Astrocyte of the spinal cord (primary cell): ENCODE data around the gene DNER.

ENCODE experiments used
- DNase-seq: peaks from one replicate; pipeline ENCODE4 v3.0.0; 2011; ENCODE audit warnings: low read depth, low spot score
- H3K4me3 ChIP-seq: 2 replicates; pipeline ENCODE4 v1.5.1; 2011; ENCODE audit warnings: low read depth, mild to moderate bottlenecking, low read length, moderate library complexity
- in situ Hi-C: cut with HindIII; loops from 2 replicates; pipeline ENCODE4 v1.10.0; 2017; ENCODE audit warnings: low sequenced_read_pairs
- TF ChIP-seq, protein P1 (sequence below): IDR thresholded peaks from 2 replicates; pipeline ENCODE4 v1.5.1; 2012; ENCODE audit warnings: low read depth, mild to moderate bottlenecking, low read length, inconsistent platforms

DNER gene

DNA sequence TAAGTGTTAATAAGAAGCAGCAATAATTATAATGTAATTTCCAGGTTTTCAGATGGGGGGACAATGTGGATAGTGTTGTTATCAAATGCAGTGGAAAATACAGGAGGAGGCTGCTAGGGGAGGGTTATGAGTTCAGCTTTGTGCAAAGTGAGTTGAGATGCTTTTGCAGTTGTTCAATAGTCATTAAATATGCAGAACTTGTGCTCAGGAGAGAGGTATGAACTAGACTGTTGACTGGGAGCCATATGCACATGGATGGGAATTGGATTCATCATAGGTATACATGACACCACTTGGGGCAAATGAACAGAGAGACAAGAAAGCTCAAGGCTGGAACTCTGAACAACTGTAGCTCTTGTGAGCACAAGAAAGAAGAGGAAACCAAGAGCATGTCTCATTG lies 261.1 kb downstream of the DNER start:
- H3K4me3 ChIP-seq: no peak overlapping the region
- TF ChIP-seq, protein P1, sequence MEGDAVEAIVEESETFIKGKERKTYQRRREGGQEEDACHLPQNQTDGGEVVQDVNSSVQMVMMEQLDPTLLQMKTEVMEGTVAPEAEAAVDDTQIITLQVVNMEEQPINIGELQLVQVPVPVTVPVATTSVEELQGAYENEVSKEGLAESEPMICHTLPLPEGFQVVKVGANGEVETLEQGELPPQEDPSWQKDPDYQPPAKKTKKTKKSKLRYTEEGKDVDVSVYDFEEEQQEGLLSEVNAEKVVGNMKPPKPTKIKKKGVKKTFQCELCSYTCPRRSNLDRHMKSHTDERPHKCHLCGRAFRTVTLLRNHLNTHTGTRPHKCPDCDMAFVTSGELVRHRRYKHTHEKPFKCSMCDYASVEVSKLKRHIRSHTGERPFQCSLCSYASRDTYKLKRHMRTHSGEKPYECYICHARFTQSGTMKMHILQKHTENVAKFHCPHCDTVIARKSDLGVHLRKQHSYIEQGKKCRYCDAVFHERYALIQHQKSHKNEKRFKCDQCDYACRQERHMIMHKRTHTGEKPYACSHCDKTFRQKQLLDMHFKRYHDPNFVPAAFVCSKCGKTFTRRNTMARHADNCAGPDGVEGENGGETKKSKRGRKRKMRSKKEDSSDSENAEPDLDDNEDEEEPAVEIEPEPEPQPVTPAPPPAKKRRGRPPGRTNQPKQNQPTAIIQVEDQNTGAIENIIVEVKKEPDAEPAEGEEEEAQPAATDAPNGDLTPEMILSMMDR: no peak
- in situ Hi-C loops: no loop called here
- DNase-seq: no peak

DNA sequence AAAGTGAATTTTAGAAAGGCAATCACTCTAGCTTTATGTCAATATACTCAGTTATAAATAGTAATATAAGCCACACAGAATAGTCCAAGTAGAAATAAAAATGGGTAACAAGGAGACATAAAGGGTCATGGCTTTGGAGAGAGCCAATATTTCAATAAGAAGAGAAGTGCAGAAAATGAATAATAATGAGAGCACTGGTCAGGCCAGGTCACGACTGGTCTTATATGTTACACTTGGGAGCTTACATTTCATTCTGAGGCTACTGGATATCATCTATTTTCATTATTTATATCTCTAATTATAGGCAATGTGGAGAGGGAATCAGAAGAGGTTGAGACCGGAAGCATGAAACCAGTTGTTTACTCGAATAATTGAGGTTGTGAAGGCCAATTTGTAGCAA lies 262.5 kb downstream of the DNER start:
- no peak overlapping the region for H3K4me3 ChIP-seq
- in situ Hi-C loops: no loop called here
- DNase-seq: no peak
- TF ChIP-seq, protein P1: no peak

DNA sequence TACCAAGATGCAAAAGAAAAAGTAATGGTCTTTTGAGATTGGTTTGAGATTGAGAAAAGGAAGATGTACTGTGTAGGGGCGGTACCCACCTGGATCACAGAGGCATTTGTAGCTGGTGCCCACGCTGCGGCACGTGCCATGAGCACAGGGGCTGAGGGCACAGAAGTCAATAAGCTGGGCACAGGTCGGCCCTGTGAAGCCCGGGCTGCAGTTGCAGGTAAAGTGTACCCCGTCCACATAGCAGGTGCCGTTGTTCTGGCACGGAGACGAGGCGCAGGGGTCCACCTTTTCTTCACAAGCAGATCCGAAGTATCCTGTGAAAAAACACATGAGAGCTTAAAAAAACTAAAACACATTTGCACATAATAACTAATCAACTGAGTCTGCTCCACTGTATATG lies 267.1 kb downstream of the DNER start:
- in situ Hi-C loops: no loop called here
- DNase-seq: no peak
- TF ChIP-seq, protein P1: no peak
- no peak overlapping the region for H3K4me3 ChIP-seq

DNA sequence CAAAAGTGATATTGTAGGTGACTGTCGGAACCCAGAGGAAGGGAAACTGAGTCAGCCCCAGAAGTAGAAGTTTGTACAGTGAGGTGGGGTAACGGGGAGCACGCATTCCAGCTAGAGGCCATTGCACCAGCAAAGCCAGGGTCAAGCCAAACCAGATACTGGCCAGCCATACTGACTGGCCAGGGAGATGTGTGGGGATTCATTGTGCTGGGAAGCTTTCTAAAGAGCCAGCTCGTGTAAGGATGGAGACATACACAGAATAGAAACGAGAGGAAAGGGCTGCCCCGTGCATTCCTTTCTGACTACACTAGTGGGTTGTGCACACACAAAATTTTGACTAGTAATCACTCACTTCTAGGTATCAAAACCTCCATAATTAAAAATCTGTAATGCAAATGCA lies 268.0 kb downstream of the DNER start:
- H3K4me3 ChIP-seq: no peak overlapping the region
- TF ChIP-seq, protein P1: no peak
- in situ Hi-C loops: no loop called here
- DNase-seq: no peak

DNA sequence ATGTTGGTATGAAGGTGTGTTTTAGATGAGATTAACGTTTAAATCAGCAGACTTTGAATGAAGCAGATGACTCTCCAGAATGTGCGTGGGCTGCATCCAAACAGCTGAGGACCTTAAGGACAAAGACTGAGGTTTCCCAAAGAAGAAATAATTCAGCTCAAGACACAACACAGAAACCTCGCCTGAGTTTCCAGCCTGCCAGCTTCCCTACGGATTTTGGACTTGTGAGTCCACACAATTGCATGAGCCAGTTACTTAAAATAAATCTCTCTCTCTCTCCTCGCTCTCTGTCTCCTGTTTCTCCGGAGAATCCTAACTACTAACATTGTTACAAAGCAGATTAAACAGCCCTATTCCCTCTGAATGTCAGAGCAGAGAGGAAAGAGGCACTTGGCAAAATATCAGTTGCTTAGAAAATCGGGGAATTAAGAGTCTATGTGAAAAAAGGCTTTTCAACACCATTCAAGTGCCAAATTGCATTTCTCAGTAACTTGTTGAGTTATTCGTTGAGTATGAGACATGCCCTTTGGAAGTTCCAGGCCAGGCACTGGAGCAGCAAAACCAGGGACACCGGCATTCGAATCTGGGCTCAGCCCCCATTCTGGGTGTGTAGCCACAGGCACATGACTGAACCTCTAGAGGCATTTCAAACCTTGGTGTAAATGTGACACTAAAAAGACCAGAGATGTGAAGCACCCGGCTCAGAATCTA lies 268.7 kb downstream of the DNER start:
- peak; percentile 86 for DNase-seq
- in situ Hi-C loops: no loop called here
- TF ChIP-seq, protein P1: no peak
- H3K4me3 ChIP-seq: peak overlapping the region; percentile 1

DNA sequence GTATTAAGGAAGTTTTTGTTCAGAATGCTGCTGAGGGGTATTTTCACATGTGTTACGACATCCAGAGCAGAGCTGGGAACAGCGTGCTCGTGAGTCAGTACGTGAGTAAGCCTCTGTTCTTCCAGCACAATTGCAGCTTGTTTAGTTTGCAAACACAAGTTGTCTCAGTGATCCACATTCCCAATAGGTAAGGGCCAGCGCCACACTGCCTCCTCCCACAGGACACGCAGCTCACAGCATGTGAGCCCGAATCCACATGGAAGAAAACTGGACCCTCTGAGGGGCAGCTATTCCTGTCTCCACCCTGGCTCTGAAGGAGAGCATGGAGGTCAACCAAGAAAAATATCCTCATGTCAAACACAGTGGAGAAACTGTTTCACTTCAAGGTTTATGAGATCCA lies 269.3 kb downstream of the DNER start:
- peak; percentile 98 for DNase-seq
- in situ Hi-C loops: no loop called here
- TF ChIP-seq, protein P1: peak; percentile 11
- H3K4me3 ChIP-seq: no peak overlapping the region
